ENCODE data around the gene MNAT1.

DNA sequence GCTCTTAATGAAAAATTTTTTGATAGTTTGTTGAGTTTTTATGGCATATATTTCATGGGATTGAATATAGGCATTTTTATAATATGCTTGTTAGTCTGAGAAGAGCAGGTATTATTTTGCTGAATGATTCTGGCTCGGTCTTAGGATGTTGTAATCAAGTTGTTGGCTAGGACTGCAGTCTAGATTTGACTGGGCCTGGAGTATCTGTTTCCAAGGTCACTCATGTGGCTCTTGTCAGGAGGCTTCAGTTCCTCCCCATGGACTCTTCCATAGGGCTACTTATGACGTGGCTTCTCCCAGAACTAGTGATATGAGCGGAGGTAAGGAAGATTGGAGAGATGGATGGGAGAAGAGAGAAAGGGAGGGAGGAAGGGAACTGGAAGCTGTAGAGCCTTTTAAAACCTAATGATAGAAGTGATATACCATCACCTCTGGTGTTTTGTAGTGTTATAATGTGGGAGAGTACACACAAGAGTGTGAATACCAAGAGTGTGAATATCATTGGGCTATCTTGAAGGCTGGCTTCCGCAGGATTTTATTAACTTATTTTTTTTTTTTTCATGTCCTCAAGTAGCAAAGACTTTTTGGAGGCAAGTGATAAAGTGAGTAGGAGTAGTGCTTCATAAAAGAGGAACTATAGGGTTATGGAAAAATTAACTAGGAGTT lies 4.4 kb downstream of the MNAT1 start:
- TF ChIP-seq, protein P1, sequence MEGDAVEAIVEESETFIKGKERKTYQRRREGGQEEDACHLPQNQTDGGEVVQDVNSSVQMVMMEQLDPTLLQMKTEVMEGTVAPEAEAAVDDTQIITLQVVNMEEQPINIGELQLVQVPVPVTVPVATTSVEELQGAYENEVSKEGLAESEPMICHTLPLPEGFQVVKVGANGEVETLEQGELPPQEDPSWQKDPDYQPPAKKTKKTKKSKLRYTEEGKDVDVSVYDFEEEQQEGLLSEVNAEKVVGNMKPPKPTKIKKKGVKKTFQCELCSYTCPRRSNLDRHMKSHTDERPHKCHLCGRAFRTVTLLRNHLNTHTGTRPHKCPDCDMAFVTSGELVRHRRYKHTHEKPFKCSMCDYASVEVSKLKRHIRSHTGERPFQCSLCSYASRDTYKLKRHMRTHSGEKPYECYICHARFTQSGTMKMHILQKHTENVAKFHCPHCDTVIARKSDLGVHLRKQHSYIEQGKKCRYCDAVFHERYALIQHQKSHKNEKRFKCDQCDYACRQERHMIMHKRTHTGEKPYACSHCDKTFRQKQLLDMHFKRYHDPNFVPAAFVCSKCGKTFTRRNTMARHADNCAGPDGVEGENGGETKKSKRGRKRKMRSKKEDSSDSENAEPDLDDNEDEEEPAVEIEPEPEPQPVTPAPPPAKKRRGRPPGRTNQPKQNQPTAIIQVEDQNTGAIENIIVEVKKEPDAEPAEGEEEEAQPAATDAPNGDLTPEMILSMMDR (IDR thresholded peaks at IDR 0.05): no peak
- TF ChIP-seq POLR2A (IDR thresholded peaks at IDR 0.05) (no peak), EP300 (IDR thresholded peaks at IDR 0.05) (no peak)

Measured in tibial nerve (tissue), 4 donors.